GM12878 (cell line): Measurements from ENCODE around the gene ELP4. TPM values are rescaled to one million over a fixed set of nuclear protein-coding genes. Genes with fewer than 3 reads are reported as not detected.

Source experiments
- ATAC-seq: fragments of 200-7000 bp; cut with Tn5 transposase; 3 replicates; pipeline ENCODE4 v1.9.1; 2020; ENCODE audit warnings: mild to moderate bottlenecking, moderate library complexity
- BruUV-seq: library from RNA; stranded (reverse); fragments of 400-500 nt; replicated peaks from 2 replicates; lab custom pipeline; 2021; lab: Mats Ljungman, UMichigan
- CTCF ChIA-PET: fragments of 300-600 bp; sonication (Branson Sonifier 250); formaldehyde crosslinking; extraction: SDS; loops from one replicate; lab custom pipeline; 2021; ENCODE audit warnings: inconsistent platforms; lab: Yijun Ruan, JAX
- POLR2A ChIA-PET: fragments of 350-600 bp; formaldehyde crosslinking; extraction: SDS; loops from one replicate; lab custom pipeline; 2021; ENCODE audit warnings: inconsistent platforms; lab: Charles Lee
- RAD21 ChIA-PET: fragments of 300-600 bp; sonication (Branson Sonifier 250); formaldehyde crosslinking; loops from one replicate; lab custom pipeline; 2023; ENCODE audit warnings: antibody characterized with exemption; ENCODE audit not compliant: unreplicated experiment; lab: Charles Lee
- SMC1A ChIA-PET: fragments of 300-600 bp; sonication (Branson Sonifier 250); formaldehyde crosslinking; loops from one replicate; lab custom pipeline; 2023; ENCODE audit not compliant: unreplicated experiment, uncharacterized antibody; lab: Charles Lee
- DNase-seq: peaks from one replicate; pipeline ENCODE4 v3.0.0-alpha.2; 2011; ENCODE audit warnings: low read depth, low spot score
- FAIRE-seq: peaks from 3 replicates; lab custom pipeline; 2011; peaks lifted over from hg19 to GRCh38; lab: Jason Lieb, UNC
- H2AFZ ChIP-seq: 2 replicates; pipeline ENCODE4 v1.6.0; 2011; ENCODE audit warnings: low read depth, low read length, control low read depth; ENCODE audit not compliant: control insufficient read depth
- H3K27ac ChIP-seq: 2 replicates; pipeline ENCODE4 v1.5.1; 2011; ENCODE audit warnings: control low read depth; ENCODE audit not compliant: control insufficient read depth, insufficient read depth
- H3K27me3 ChIP-seq, 2 experiments: replicated peaks in 1 of 2; 2 replicates each; pipeline versions ENCODE4 v1.6.0 to v1.6.1; 2011; ENCODE audit warnings: low read length in 1 of 2; ENCODE audit not compliant: control insufficient read depth in 2 of 2, insufficient read depth in 2 of 2
- H3K36me3 ChIP-seq, 2 experiments: 2 replicates each; pipeline ENCODE4 v1.5.1; 2011; ENCODE audit warnings: low read length in 1 of 2; ENCODE audit not compliant: control insufficient read depth in 2 of 2, insufficient read depth in 2 of 2
- H3K4me1 ChIP-seq: 2 replicates; pipeline ENCODE4 v1.6.1; 2011; ENCODE audit warnings: mild to moderate bottlenecking, low read length, moderate library complexity, mixed read lengths; ENCODE audit not compliant: control insufficient read depth, insufficient read depth
- H3K4me2 ChIP-seq: 2 replicates; pipeline ENCODE4 v1.6.0; 2011; ENCODE audit warnings: control low read depth; ENCODE audit not compliant: control insufficient read depth, insufficient read depth
- H3K4me3 ChIP-seq: fragments of 200-600 bp; sonication (generic); 2 replicates; pipeline ENCODE4 v1.5.1; 2016
- H3K79me2 ChIP-seq: 2 replicates; pipeline ENCODE4 v1.6.0; 2011; ENCODE audit warnings: low read length; ENCODE audit not compliant: control insufficient read depth, insufficient read depth
- H3K9ac ChIP-seq: 2 replicates; pipeline ENCODE4 v1.8.0; 2011; ENCODE audit warnings: low read length, control low read depth, mixed read lengths; ENCODE audit not compliant: control insufficient read depth, insufficient read depth
- H3K9me3 ChIP-seq: replicated peaks from 3 replicates; pipeline ENCODE4 v1.5.1; 2011; ENCODE audit warnings: mild to moderate bottlenecking, low read length; ENCODE audit not compliant: control insufficient read depth, insufficient read depth
- H4K20me1 ChIP-seq: 2 replicates; pipeline ENCODE4 v1.6.0; 2011; ENCODE audit not compliant: control insufficient read depth, insufficient read depth
- CEBPZ ChIP-seq: fragments of 150-350 bp; IDR thresholded peaks from 2 replicates; pipeline ENCODE4 v1.6.1; 2016; ENCODE audit warnings: low read depth, low read length
- EZH2 ChIP-seq: IDR thresholded peaks from 2 replicates; pipeline ENCODE4 v1.6.1; 2012; ENCODE audit warnings: low read depth, mild to moderate bottlenecking, control low read depth, inconsistent platforms, low read length, borderline replicate concordance; ENCODE audit not compliant: control insufficient read depth
- IRF5 ChIP-seq: fragments of 450-650 bp; IDR thresholded peaks from 2 replicates; pipeline ENCODE4 v1.6.1; 2017; ENCODE audit warnings: borderline replicate concordance
- WGBS: methylation state at CpG from one replicate; pipeline ENCODE4 v1.1.6; 2016; ENCODE audit warnings: low lambda C conversion rate; ENCODE audit not compliant: insufficient replicate concordance, insufficient coverage; ENCODE audit errors: missing lambda C conversion rate; 5-methylcytosine and 5-hydroxymethylcytosine counted together
- in situ Hi-C: fragments of 300-500 bp; cut with MboI; formaldehyde crosslinking; loops from 9 replicates; pipeline ENCODE4 v1.14.3; 2018; ENCODE audit warnings: mixed read lengths
- intact Hi-C: fragments of 100-400 bp; cut with micrococcal nuclease; formaldehyde crosslinking; loops from one replicate; pipeline ENCODE4 v1.14.2; 2022; ENCODE audit not compliant: unreplicated experiment
- polyA plus RNA-seq, 11 experiments: library from polyadenylated mRNA; depleted of rRNA in 4 of 11; unstranded in 6 of 11; stranded (reverse) in 5 of 11; fragments of >200 nt; fragmentation: Nextera tagmentation in 4 of 11; fragmentation: Illumina TruSeq in 1 of 11; extraction: Ambion mirVana in 4 of 11; extraction: Trizol in 1 of 11; gene quantifications; 1 replicate in 1 of 11; 2 replicates in 10 of 11; pipeline versions ENCODE4 v1.2.1 to v1.2.3, GENCODE V29; 2011 to 2016; ENCODE audit warnings: inconsistent platforms in 2 of 11, missing spikeins in 2 of 11, low read depth in 1 of 11
- total RNA-seq, 4 experiments: library from RNA; depleted of rRNA in 3 of 4; stranded (reverse); fragments of >200 nt in 3 of 4; fragmentation: Illumina TruSeq in 1 of 4; extraction: Trizol in 1 of 4; gene quantifications; 2 replicates each; pipeline versions ENCODE4 v1.2.1 to v1.2.3, GENCODE V29; 2013 to 2021

Gene ELP4
- total and polyA plus RNA-seq, 10 of the 15 experiments (the other 5 are each of a cell fraction or from before 2014, with no cell fraction given) = 17.7 to 36.1 (median 27.0) TPM

DNA sequence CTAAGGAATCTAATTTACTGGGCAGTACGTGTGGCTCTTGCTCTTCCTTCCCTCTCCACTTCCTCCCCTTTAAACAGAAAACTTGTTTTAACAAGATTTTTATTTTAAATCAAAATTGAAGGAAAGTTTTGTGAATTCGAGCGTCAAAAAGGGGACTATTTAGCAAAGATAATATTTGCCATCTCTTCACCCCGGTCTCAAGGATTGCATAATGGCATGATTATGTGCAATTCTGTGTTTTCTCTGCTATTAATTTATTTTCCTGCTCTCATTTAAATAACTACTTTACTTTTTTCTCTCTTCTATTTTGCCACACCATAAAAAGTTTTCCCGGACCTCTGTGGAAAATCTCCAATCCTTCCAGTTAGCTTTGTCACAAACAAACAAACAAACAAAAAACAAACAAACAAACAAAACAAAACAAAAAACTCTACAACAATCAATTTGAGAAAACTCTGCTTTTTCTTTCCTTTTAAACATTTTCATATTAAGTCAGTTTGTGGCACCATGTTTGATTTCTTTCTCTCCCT is 311.7 kb downstream of the ELP4 start:
- no peaks in the 10 kb centered on the region for H3K36me3 ChIP-seq
- intact Hi-C loops = no loop called here
- FAIRE-seq = no peak
- no peak overlapping the region for H3K27ac ChIP-seq
- H3K9ac ChIP-seq = no peak overlapping the region
- in situ Hi-C loops = no loop called here
- H3K79me2 ChIP-seq = no peaks in the 10 kb centered on the region
- SMC1A ChIA-PET = no interaction called here
- POLR2A ChIA-PET = no interaction called here
- TF ChIP-seq IRF5 (no peak), EZH2 (0 out of 2 replicates have a peak, but pooled peaks have one; percentile 51), CEBPZ (no peak)
- under 1% methylated on average over 5 of the region's 5 CpGs for WGBS
- H3K9me3 ChIP-seq = no peaks in the 10 kb centered on the region; the same call in 2 of the 3 replicates
- H3K4me1 ChIP-seq = no peaks in the 10 kb centered on the region
- DNase-seq = no peak
- H4K20me1 ChIP-seq = peaks cover 3% of the 10 kb centered on the region; the same call in 1 of the 2 replicates
- no peak overlapping the region for H2AFZ ChIP-seq
- no peak overlapping the region for H3K4me2 ChIP-seq
- H3K27me3 ChIP-seq = peaks cover 22 to 45% of the 10 kb centered on the region in 2 experiments
- H3K4me3 ChIP-seq = no peak overlapping the region
- BruUV-seq = no TSS peak
- RAD21 ChIA-PET = no interaction called here
- no peak for ATAC-seq
- CTCF ChIA-PET = no interaction called here
